ENCODE data around the gene ADGRB2. TPM values are rescaled to one million over a fixed set of nuclear protein-coding genes. Genes with fewer than 3 reads are reported as not detected.
A peak's percentile ranks its signal among the peaks of the same experiment; 100 is the strongest.

ADGRB2 gene
- total RNA-seq, 1 experiment from 2014 or later = 34.8 TPM

DNA sequence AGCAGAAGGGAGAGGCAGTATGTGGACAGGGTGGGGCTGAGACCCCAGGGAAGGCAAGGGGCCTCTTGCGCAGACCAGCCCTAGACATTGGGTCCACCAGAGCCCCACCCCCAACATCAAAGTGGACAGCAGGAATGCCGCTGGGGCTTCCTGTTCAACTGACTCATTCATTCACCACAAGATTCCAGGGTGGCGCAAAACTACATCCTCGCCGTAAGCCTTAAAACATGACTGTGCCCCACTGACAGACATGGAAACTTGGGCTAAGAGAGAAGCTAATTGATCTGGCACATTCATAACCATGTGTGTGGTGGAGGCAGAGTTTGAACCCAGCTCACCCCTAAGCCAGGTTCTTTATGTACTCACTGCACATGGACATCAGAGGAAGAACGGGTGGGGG lies 74.3 kb downstream of the ADGRB2 start:
- intact Hi-C loops (cut with micrococcal nuclease; ENCODE audit: unreplicated experiment) = no loop called here
- H3K27ac ChIP-seq (ENCODE audit: low read length) = peak overlapping the region; percentile 56; the same call in 1 of the 2 replicates
- TF ChIP-seq, protein P1, sequence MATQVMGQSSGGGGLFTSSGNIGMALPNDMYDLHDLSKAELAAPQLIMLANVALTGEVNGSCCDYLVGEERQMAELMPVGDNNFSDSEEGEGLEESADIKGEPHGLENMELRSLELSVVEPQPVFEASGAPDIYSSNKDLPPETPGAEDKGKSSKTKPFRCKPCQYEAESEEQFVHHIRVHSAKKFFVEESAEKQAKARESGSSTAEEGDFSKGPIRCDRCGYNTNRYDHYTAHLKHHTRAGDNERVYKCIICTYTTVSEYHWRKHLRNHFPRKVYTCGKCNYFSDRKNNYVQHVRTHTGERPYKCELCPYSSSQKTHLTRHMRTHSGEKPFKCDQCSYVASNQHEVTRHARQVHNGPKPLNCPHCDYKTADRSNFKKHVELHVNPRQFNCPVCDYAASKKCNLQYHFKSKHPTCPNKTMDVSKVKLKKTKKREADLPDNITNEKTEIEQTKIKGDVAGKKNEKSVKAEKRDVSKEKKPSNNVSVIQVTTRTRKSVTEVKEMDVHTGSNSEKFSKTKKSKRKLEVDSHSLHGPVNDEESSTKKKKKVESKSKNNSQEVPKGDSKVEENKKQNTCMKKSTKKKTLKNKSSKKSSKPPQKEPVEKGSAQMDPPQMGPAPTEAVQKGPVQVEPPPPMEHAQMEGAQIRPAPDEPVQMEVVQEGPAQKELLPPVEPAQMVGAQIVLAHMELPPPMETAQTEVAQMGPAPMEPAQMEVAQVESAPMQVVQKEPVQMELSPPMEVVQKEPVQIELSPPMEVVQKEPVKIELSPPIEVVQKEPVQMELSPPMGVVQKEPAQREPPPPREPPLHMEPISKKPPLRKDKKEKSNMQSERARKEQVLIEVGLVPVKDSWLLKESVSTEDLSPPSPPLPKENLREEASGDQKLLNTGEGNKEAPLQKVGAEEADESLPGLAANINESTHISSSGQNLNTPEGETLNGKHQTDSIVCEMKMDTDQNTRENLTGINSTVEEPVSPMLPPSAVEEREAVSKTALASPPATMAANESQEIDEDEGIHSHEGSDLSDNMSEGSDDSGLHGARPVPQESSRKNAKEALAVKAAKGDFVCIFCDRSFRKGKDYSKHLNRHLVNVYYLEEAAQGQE (IDR thresholded peaks at IDR 0.05; ENCODE audit: insufficient read depth in 1 of 2, low read depth in 2 of 2, low read length in 1 of 2) = no peak
- peak; percentile 87 for TF ChIP-seq TCF7L2 (IDR thresholded peaks at IDR 0.05; ENCODE audit: low read depth, low read length)
- DNase-seq (ENCODE audit: low read depth, low spot score) (no peak), ATAC-seq (peak; percentile 36; the same call in 1 of the 2 replicates)
- CTCF ChIA-PET = no interaction called here
- H3K9me3 ChIP-seq (ENCODE audit: control insufficient read depth, insufficient read depth, low read depth, low read length) = no peaks in the 10 kb centered on the region
- in situ Hi-C loops (cut with HindIII; ENCODE audit: low pct_unique_long_range_greater_than_20kb, low sequenced_read_pairs) = no loop called here
- H3K27me3 ChIP-seq (ENCODE audit: control insufficient read depth, insufficient read depth, low read length) = no peaks in the 10 kb centered on the region
- no TSS peak for BruUV-seq (replicated peaks)
- H3K4me3 ChIP-seq (ENCODE audit: low read depth in 2 of 2, low read length in 2 of 2) = no peak overlapping the region
- POLR2A ChIA-PET = no interaction called here
- peaks cover 26% of the 10 kb centered on the region for H3K4me1 ChIP-seq (ENCODE audit: control insufficient read depth, insufficient read depth, low read length)
- no peaks in the 10 kb centered on the region for H3K36me3 ChIP-seq (ENCODE audit: control insufficient read depth, insufficient read depth, low read length)

DNA sequence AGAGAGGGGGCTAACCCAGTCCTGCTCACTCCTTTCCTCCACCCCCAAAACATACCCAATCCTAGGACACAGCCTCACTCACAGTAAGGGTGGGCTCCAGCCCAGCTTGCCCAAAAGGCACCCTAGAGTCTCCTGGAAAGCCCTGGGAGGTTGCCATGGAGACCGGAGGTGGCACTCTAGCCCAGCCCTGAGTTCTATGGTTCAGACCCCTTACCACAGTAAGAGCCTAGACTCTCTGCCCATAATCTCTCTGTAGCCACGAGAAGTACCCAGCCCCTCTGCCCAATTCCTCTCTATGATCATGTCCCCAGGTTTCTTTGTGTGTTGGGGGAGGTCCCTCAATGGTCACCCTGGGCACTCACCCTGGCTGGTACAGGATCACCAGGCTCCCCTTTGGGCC lies 74.8 kb downstream of the ADGRB2 start:
- no peak for DNase-seq (ENCODE audit: low read depth, low spot score)
- Histone ChIP-seq H3K27me3 (ENCODE audit: control insufficient read depth, insufficient read depth, low read length) (no peaks in the 10 kb centered on the region), H3K27ac (ENCODE audit: low read length) (peak overlapping the region; percentile 56; the same call in 1 of the 2 replicates), H3K4me1 (ENCODE audit: control insufficient read depth, insufficient read depth, low read length) (peaks cover 26% of the 10 kb centered on the region), H3K9me3 (ENCODE audit: control insufficient read depth, insufficient read depth, low read depth, low read length) (no peaks in the 10 kb centered on the region), H3K4me3 (ENCODE audit: low read depth in 2 of 2, low read length in 2 of 2) (no peak overlapping the region), H3K36me3 (ENCODE audit: control insufficient read depth, insufficient read depth, low read length) (no peaks in the 10 kb centered on the region)
- no peak for TF ChIP-seq TCF7L2 (IDR thresholded peaks at IDR 0.05; ENCODE audit: low read depth, low read length)
- TF ChIP-seq, protein P1 (IDR thresholded peaks at IDR 0.05; ENCODE audit: insufficient read depth in 1 of 2, low read depth in 2 of 2, low read length in 1 of 2) = no peak
- no peak for TF ChIP-seq POLR2AphosphoS5 (IDR thresholded peaks at IDR 0.05; ENCODE audit: low read depth, low read length)
- TF ChIP-seq, protein P2, sequence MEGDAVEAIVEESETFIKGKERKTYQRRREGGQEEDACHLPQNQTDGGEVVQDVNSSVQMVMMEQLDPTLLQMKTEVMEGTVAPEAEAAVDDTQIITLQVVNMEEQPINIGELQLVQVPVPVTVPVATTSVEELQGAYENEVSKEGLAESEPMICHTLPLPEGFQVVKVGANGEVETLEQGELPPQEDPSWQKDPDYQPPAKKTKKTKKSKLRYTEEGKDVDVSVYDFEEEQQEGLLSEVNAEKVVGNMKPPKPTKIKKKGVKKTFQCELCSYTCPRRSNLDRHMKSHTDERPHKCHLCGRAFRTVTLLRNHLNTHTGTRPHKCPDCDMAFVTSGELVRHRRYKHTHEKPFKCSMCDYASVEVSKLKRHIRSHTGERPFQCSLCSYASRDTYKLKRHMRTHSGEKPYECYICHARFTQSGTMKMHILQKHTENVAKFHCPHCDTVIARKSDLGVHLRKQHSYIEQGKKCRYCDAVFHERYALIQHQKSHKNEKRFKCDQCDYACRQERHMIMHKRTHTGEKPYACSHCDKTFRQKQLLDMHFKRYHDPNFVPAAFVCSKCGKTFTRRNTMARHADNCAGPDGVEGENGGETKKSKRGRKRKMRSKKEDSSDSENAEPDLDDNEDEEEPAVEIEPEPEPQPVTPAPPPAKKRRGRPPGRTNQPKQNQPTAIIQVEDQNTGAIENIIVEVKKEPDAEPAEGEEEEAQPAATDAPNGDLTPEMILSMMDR (IDR thresholded peaks at IDR 0.05) = no peak
- TF ChIP-seq SIN3A (IDR thresholded peaks at IDR 0.05; ENCODE audit: borderline replicate concordance, insufficient read depth, low read depth, low read length) = no peak
- ChIA-PET CTCF (no interaction called here), POLR2A (no interaction called here)
- in situ Hi-C loops (cut with HindIII; ENCODE audit: low pct_unique_long_range_greater_than_20kb, low sequenced_read_pairs) (no loop called here), intact Hi-C loops (cut with micrococcal nuclease; ENCODE audit: unreplicated experiment) (no loop called here)
- BruUV-seq (replicated peaks) = no TSS peak
- no peak for ATAC-seq
